H1 (cell line): ENCODE results near the gene PDCD7. TPM values are rescaled to one million over a fixed set of nuclear protein-coding genes. Genes with fewer than 3 reads are reported as not detected.
"Not testable (repeated sequence)": the region's sequence is repeated elsewhere in the genome, so short reads cannot be mapped to it uniquely, and the experiment has no call there.

ENCODE experiments used
- CTCF ChIA-PET: fragments of 300-600 bp; sonication (Branson Sonifier 250); formaldehyde crosslinking; loops from one replicate; lab custom pipeline; 2021; ENCODE audit not compliant: partially characterized antibody; lab: Charles Lee
- POLR2A ChIA-PET: fragments of 300-600 bp; sonication (Branson Sonifier 250); formaldehyde crosslinking; loops from one replicate; lab custom pipeline; 2021; ENCODE audit warnings: inconsistent platforms; ENCODE audit not compliant: partially characterized antibody; lab: Charles Lee
- DNase-seq, 2 experiments: peaks; one replicate each; pipeline versions ENCODE4 v3.0.0 to v3.0.0-alpha.2; 2010 to 2022; ENCODE audit warnings: low spot score in 2 of 2, low read depth in 1 of 2, mixed read lengths in 1 of 2
- FAIRE-seq: peaks from 2 replicates; lab custom pipeline; 2011; peaks lifted over from hg19 to GRCh38; lab: Jason Lieb, UNC
- H2AFZ ChIP-seq: 2 replicates; pipeline ENCODE4 v1.8.1; 2012; ENCODE audit warnings: low read length, inconsistent platforms
- H2AK5ac ChIP-seq: 2 replicates; pipeline ENCODE4 v1.6.1; 2013; ENCODE audit warnings: low read depth, low read length
- H2BK120ac ChIP-seq: replicated peaks from 2 replicates; pipeline ENCODE3; 2013; ENCODE audit warnings: low read depth, low read length, inconsistent platforms
- H2BK12ac ChIP-seq: 2 replicates; pipeline ENCODE4 v1.6.1; 2013; ENCODE audit warnings: low read depth, low read length
- H2BK15ac ChIP-seq: 2 replicates; pipeline ENCODE4 v1.6.1; 2013; ENCODE audit warnings: low read length
- H2BK20ac ChIP-seq: 2 replicates; pipeline ENCODE4 v1.6.1; 2013; ENCODE audit warnings: low read length
- H2BK5ac ChIP-seq: 2 replicates; pipeline ENCODE4 v1.6.1; 2013; ENCODE audit warnings: low read depth, low read length
- H3K14ac ChIP-seq: 2 replicates; pipeline ENCODE4 v1.6.1; 2013; ENCODE audit warnings: inconsistent platforms; ENCODE audit not compliant: insufficient read length
- H3K18ac ChIP-seq: 2 replicates; pipeline ENCODE4 v1.6.1; 2013; ENCODE audit warnings: low read length; ENCODE audit errors: extremely low read depth
- H3K23ac ChIP-seq: 2 replicates; pipeline ENCODE4 v1.6.1; 2013; ENCODE audit warnings: inconsistent platforms; ENCODE audit not compliant: insufficient read length
- H3K23me2 ChIP-seq: 2 replicates; pipeline ENCODE4 v1.6.1; 2013; ENCODE audit warnings: low read depth, low read length
- H3K27ac ChIP-seq: 2 replicates; pipeline ENCODE4 v1.6.1; 2011; ENCODE audit warnings: low read depth, low read length, inconsistent platforms
- H3K27me3 ChIP-seq, 4 experiments: replicated peaks in 1 of 4; 1 replicate in 1 of 4; 2 replicates in 3 of 4; pipeline versions ENCODE4 v1.6.1 to v1.8.1; 2011 to 2013; ENCODE audit warnings: low read length in 3 of 4, mild to moderate bottlenecking in 3 of 4, inconsistent platforms in 2 of 4, mixed read lengths in 2 of 4, moderate library complexity in 1 of 4; ENCODE audit not compliant: control insufficient read depth in 3 of 4, insufficient read depth in 3 of 4; ENCODE audit errors: extremely low read depth in 1 of 4
- H3K36me3 ChIP-seq, 4 experiments: 2 replicates each; pipeline versions ENCODE4 v1.6.1 to v1.8.1; 2011 to 2013; ENCODE audit warnings: mild to moderate bottlenecking in 4 of 4, low read length in 3 of 4, moderate library complexity in 2 of 4, control low read depth in 1 of 4, inconsistent platforms in 1 of 4; ENCODE audit not compliant: insufficient read depth in 4 of 4, control insufficient read depth in 2 of 4
- H3K4ac ChIP-seq: replicated peaks from 2 replicates; pipeline ENCODE3; 2013; ENCODE audit warnings: low read length, low read depth, mixed read lengths, inconsistent platforms; ENCODE audit not compliant: insufficient read length
- H3K4me1 ChIP-seq, 4 experiments: replicated peaks in 1 of 4; 1 replicate in 1 of 4; 2 replicates in 3 of 4; pipeline versions ENCODE4 v1.6.1 to v1.8.1; 2011 to 2013; ENCODE audit warnings: low read length in 3 of 4, inconsistent platforms in 2 of 4, mixed read lengths in 1 of 4; ENCODE audit not compliant: insufficient read depth in 4 of 4, control insufficient read depth in 3 of 4
- H3K4me2 ChIP-seq, 2 experiments: 2 replicates each; pipeline versions ENCODE4 v1.6.1 to v1.8.1; 2011 to 2013; ENCODE audit warnings: low read depth in 2 of 2, low read length in 2 of 2, control low read depth in 1 of 2, inconsistent platforms in 1 of 2, mild to moderate bottlenecking in 1 of 2; ENCODE audit not compliant: insufficient read depth in 1 of 2
- H3K4me3 ChIP-seq, 4 experiments: fragments of 200-600, 300-600 bp in 1 of 4; sonication (generic), shearing (Covaris generic), sonication (Bioruptor Twin) in 1 of 4; 2 replicates each; pipeline versions ENCODE4 v1.5.1 to v1.8.1; 2011 to 2016; ENCODE audit warnings: low read length in 4 of 4, low read depth in 3 of 4, control low read depth in 2 of 4, inconsistent platforms in 2 of 4, mild to moderate bottlenecking in 2 of 4, mixed read lengths in 1 of 4, moderate library complexity in 1 of 4; ENCODE audit not compliant: insufficient read depth in 2 of 4; ENCODE audit errors: extremely low read depth in 1 of 4
- H3K56ac ChIP-seq: replicated peaks from 2 replicates; pipeline ENCODE3; 2013; ENCODE audit warnings: low read depth, mild to moderate bottlenecking, mixed read lengths, low read length, inconsistent platforms; ENCODE audit not compliant: insufficient read length
- H3K79me1 ChIP-seq: 2 replicates; pipeline ENCODE4 v1.6.1; 2013; ENCODE audit warnings: low read depth, low read length, control low read depth
- H3K79me2 ChIP-seq, 2 experiments: 2 replicates each; pipeline versions ENCODE4 v1.6.1 to v1.8.1; 2012 to 2013; ENCODE audit warnings: low read length in 2 of 2, mild to moderate bottlenecking in 2 of 2, inconsistent platforms in 1 of 2; ENCODE audit not compliant: insufficient read depth in 2 of 2, control insufficient read depth in 1 of 2
- H3K9ac ChIP-seq, 4 experiments: replicated peaks in 1 of 4; 1 replicate in 1 of 4; 2 replicates in 3 of 4; pipeline versions ENCODE4 v1.6.1 to v1.8.1; 2011 to 2013; ENCODE audit warnings: low read depth in 3 of 4, low read length in 3 of 4, control low read depth in 2 of 4, mild to moderate bottlenecking in 2 of 4, moderate library complexity in 2 of 4, inconsistent platforms in 1 of 4; ENCODE audit errors: extremely low read depth in 1 of 4
- H3K9me3 ChIP-seq, 2 experiments: 2 replicates each; pipeline versions ENCODE4 v1.6.1 to v1.8.1; 2012 to 2013; ENCODE audit warnings: mild to moderate bottlenecking in 2 of 2, moderate library complexity in 2 of 2, control low read depth in 1 of 2, inconsistent platforms in 1 of 2, low read depth in 1 of 2, low read length in 1 of 2, mixed read lengths in 1 of 2; ENCODE audit not compliant: insufficient read depth in 2 of 2
- H4K20me1 ChIP-seq, 2 experiments: replicated peaks in 1 of 2; 2 replicates each; pipeline versions ENCODE3 to v1.8.1; 2011 to 2013; ENCODE audit warnings: inconsistent platforms in 2 of 2, low read length in 2 of 2, mild to moderate bottlenecking in 1 of 2; ENCODE audit not compliant: insufficient read depth in 2 of 2, control insufficient read depth in 1 of 2
- H4K5ac ChIP-seq: 2 replicates; pipeline ENCODE4 v1.6.1; 2013; ENCODE audit warnings: low read length, low read depth, mixed read lengths, inconsistent platforms; ENCODE audit not compliant: insufficient read length
- H4K8ac ChIP-seq: 2 replicates; pipeline ENCODE4 v1.8.0; 2013; ENCODE audit warnings: mild to moderate bottlenecking, moderate library complexity, low read length, inconsistent platforms; ENCODE audit not compliant: insufficient read depth; ENCODE audit errors: extremely low read depth
- H4K91ac ChIP-seq: replicated peaks from 2 replicates; pipeline ENCODE3; 2013; ENCODE audit warnings: low read length, mixed read lengths, inconsistent platforms; ENCODE audit not compliant: insufficient read length
- WGBS, 2 experiments: shearing (Covaris generic) in 1 of 2; methylation state at CpG; one replicate each; pipeline versions ENCODE4 v1.1.6 to v1.1.7; 2013 to 2015; ENCODE audit warnings: low lambda C conversion rate in 2 of 2, mixed read lengths in 2 of 2, inconsistent platforms in 1 of 2, low coverage in 1 of 2, missing lambda C conversion rate in 1 of 2; ENCODE audit not compliant: insufficient replicate concordance in 2 of 2, insufficient coverage in 1 of 2, insufficient read length in 1 of 2; ENCODE audit errors: extremely low coverage in 1 of 2, missing lambda C conversion rate in 1 of 2; 5-methylcytosine and 5-hydroxymethylcytosine counted together
- polyA plus RNA-seq, 7 experiments: library from polyadenylated mRNA; depleted of rRNA in 3 of 7; stranded (reverse) in 5 of 7; unstranded in 2 of 7; fragments of >200 nt in 5 of 7; fragments of 200-250 nt in 2 of 7; gene quantifications; 1 replicate in 5 of 7; 2 replicates in 1 of 7; 4 replicates in 1 of 7; pipeline versions ENCODE4 v1.2.1 to v1.2.3, GENCODE V29; 2011 to 2013; ENCODE audit warnings: missing spikeins in 2 of 7, mixed read lengths in 2 of 7
- total RNA-seq: library from RNA; stranded (reverse); fragmentation: NEBNext Ultra II Directional; extraction: Animal tissue kit (Norgen Biotek cat#: 25700); gene quantifications from 2 replicates; pipeline ENCODE4 v1.2.1, GENCODE V29; 2021

Gene PDCD7
- total and polyA plus RNA-seq, 2 of the 8 experiments (the other 6 are each of a cell fraction or from before 2014, with no cell fraction given) = 11.5 to 25.6 TPM

DNA sequence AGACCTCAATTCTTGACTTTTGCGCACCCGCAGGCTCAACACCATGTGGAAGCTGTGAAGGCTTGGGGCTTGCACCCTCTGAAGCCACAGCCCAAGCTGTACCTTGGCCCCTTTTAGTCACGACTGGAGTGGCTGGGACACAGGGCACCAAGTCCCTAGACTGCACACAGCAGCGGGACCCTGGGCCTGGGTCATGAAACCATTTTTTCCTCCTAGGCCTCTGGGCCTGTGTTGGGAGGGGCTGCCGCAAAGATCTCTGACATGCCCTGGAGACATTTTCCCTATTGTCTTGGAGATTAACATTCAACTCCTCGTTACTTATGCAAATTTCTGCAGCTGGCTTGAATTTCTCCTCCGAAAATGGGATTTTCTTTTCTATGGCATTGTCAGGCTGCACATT lies 3.5 kb upstream of the PDCD7 start:
- H3K4me3 ChIP-seq, H2BK12ac ChIP-seq, H3K27ac ChIP-seq, H3K23me2 ChIP-seq, H3K79me2 ChIP-seq, H4K8ac ChIP-seq, H3K79me1 ChIP-seq, H4K20me1 ChIP-seq, H3K18ac ChIP-seq, H4K91ac ChIP-seq, H3K14ac ChIP-seq, H3K23ac ChIP-seq, DNase-seq, H3K4me1 ChIP-seq, H3K4ac ChIP-seq, H3K9ac ChIP-seq, CTCF ChIA-PET, H2AFZ ChIP-seq, H2BK120ac ChIP-seq, FAIRE-seq, H3K56ac ChIP-seq, H2BK15ac ChIP-seq, H3K27me3 ChIP-seq, H2BK5ac ChIP-seq, H3K4me2 ChIP-seq, H2AK5ac ChIP-seq, H3K36me3 ChIP-seq, H4K5ac ChIP-seq, POLR2A ChIA-PET, H2BK20ac ChIP-seq: not testable (repeated sequence)
- H3K9me3 ChIP-seq = peaks cover 17 to 26% of the 10 kb centered on the region in 2 experiments
- WGBS, 2 experiments = 86% methylated on average over 7 of the region's 7 CpGs; no CpG with 5 or more reads in 1 of the 2 experiments
